H1 (cell line): ENCODE data around the gene EPB41L4A. TPM values are rescaled to one million over a fixed set of nuclear protein-coding genes. Genes with fewer than 3 reads are reported as not detected.

Experiments
- EZH2 ChIP-seq: fragments of 200-600 bp; sonication (generic); IDR thresholded peaks from 2 replicates; pipeline ENCODE4 v1.7.1; 2012; ENCODE audit warnings: low read depth, mild to moderate bottlenecking, moderate library complexity, low read length, inconsistent platforms; ENCODE audit not compliant: severe bottlenecking
- MAFK ChIP-seq: IDR thresholded peaks from 2 replicates; pipeline ENCODE4 v1.6.1; 2012; ENCODE audit warnings: low read depth, mild to moderate bottlenecking, improper control_type of control experiment, low read length
- RFX5 ChIP-seq: IDR thresholded peaks from 2 replicates; pipeline ENCODE4 v1.6.1; 2011; ENCODE audit warnings: low read depth, low read length, improper control_type of control experiment, borderline replicate concordance
- polyA plus RNA-seq, 7 experiments: library from polyadenylated mRNA; depleted of rRNA in 3 of 7; stranded (reverse) in 5 of 7; unstranded in 2 of 7; fragments of >200 nt in 5 of 7; fragments of 200-250 nt in 2 of 7; gene quantifications; 1 replicate in 5 of 7; 2 replicates in 1 of 7; 4 replicates in 1 of 7; pipeline versions ENCODE4 v1.2.1 to v1.2.3, GENCODE V29; 2011 to 2013; ENCODE audit warnings: missing spikeins in 2 of 7, mixed read lengths in 2 of 7
- small RNA-seq: library from polyadenylated mRNA; stranded (forward); fragments of <200 nt; extraction: miRNeasy Mini kit (QIAGEN cat#:217004); gene quantifications from one replicate; pipeline ENCODE3, GENCODE V24; 2013; ENCODE audit not compliant: insufficient read depth
- total RNA-seq: library from RNA; stranded (reverse); fragmentation: NEBNext Ultra II Directional; extraction: Animal tissue kit (Norgen Biotek cat#: 25700); gene quantifications from 2 replicates; pipeline ENCODE4 v1.2.1, GENCODE V29; 2021

EPB41L4A gene
- total and polyA plus RNA-seq, 2 of the 8 experiments (the other 6 are each of a cell fraction or from before 2014, with no cell fraction given), result 1.6 to 4.6 TPM

- TF ChIP-seq RFX5 (no peak), EZH2 (no peak), MAFK (no peak)
Measured at GRCh38 chr5:112113565-112113964, 305.5 kb downstream of the EPB41L4A start (continued).

Small RNA genes within 50 kb of the gene (small RNA-seq; reads per million reads assigned to genes)
- gene AC010265.1 (not detected), gene HMGB3P16 (not detected), gene SNORA13 (15.3 reads per million, percentile 89 among the genes with 10 or more reads in this experiment)
